Muscle of back (tissue), 11 donors: Measurements from ENCODE around the gene SCAPER. TPM values are rescaled to one million over a fixed set of nuclear protein-coding genes. Genes with fewer than 3 reads are reported as not detected.
"Not testable (repeated sequence)": the region's sequence is repeated elsewhere in the genome, so short reads cannot be mapped to it uniquely, and the experiment has no call there.

Source experiments
- DNase-seq, 3 donors: peaks; one replicate each; pipeline versions ENCODE4 v3.0.0 to v3.0.0-alpha.2; 2013
- polyA plus RNA-seq, 10 donors: library from polyadenylated mRNA; unstranded; fragments of 120-200 nt; gene quantifications; one replicate each; pipeline ENCODE4 v1.2.1, GENCODE V29; 2013; ENCODE audit not compliant: insufficient read length in 10 of 10

The SCAPER gene
- polyA plus RNA-seq, 10 donors: 33.9 to 94.7 (median 53.3) TPM

DNA sequence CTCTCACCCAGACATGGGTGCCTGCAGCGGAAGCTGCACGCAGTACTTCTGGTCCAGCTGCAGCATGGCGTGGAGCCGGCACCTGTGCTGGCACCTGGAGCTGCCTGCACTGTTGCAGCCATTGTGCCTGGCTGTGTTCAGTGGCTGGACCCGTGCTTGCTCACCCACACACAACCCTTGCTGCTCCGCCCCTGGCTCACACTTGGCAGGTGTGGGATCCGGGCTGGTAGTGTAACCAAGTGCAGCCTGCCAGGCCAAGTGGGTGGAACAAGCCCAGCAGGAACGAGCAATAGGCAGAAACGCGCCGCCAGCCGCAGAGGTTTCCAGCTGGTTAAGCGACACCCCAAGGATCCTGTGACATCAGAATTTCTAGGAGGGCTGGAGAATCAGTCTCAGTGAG is 11.2 kb upstream of the SCAPER start:
- no peak for DNase-seq

- DNase-seq: no peak
These were observed 8.6 kb upstream of the SCAPER start for GRCh38 chr15:76913737-76914136.

DNA sequence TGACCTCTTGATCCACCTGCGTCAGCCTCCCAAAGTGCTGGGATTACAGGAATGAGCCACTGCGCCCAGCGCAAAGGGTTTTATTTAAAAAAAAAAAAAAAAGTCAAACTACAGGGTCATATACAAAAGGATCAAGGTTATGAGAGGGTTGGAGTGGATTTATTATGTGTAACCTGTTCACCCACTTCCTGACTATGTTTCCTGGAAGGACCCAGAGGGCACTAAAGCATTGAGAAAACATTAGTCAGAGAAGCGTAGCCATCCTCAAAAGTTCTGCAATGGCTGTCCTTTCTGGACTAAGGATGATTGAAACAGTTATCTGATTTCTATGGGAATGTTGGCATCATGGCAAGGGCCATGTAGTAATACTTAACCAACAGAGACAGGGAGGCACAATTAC is 7.3 kb upstream of the SCAPER start:
- DNase-seq: no peak

DNA sequence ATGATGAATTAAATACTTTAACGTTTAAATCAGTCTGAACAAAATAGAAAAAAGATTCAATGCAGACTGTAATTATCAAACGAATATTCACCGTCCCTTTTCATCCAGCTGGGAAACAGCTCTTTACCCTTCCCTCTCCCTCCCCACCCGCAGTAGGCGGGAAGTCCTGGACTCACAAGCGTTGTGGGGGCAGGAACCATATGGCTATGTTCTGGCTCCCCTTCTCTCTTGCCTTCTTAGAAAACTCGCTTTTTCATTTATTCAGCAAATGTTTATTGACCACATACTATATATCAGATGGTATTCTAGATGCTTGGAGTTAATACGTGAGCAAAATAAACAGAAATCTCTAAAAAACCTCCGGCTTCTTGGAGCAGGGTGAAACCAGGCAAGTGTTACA is 715 bp upstream of the SCAPER start:
- DNase-seq: no peak

DNA sequence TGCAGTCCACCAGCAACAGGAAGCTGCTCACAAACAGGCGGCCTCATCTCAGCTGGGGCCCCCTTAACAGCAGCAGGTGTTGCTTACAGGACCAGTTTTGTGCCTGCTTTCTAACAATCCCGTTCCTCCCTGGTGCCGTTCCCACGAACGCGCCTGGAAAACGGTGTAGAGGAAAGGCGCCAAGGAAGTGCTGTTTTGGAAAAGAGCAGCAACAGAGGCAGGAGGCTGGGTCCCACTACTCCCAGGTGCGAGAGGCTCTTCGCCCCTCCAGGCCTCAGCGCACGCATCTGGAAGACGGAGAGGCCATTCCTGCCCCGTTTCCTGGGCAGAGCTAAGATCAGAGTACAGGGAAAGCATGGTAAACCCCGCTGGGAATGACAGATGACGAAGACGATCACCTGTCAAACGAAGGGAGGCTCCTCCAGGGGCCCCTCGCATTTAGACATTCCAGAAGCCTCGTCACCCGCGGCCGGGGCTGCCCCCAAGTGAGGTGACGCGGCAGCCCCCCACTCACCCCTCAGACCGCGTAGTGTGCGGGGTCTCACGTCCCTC is 603 bp downstream of the SCAPER start:
- DNase-seq: peak in 2 of 3 donors; percentile 43 to 77

GRCh38 chr15:76903251-76903681 is 1.9 kb downstream of the SCAPER start:
- DNase-seq: peak in 1 of 3 donors; percentile 25

- no peak for DNase-seq
These were observed 3.2 kb downstream of the SCAPER start for GRCh38 chr15:76901965-76902364.

DNA sequence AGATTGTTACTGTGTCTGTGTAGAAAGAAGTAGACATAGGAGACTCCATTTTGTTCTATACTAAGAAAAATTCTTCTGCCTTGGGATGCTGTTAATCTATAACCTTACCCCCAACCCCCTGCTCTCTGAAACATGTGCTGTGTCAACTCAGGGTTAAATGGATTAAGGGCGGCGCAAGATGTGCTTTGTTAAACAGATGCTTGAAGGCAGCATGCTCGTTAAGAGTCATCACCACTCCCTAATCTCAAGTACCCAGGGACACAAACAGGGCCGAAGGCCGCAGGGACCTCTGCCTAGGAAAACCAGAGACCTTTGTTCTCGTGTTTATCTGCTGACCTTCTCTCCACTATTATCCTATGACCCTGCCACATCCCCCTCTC is 5.2 kb downstream of the SCAPER start:
- DNase-seq: not testable (repeated sequence)

DNA sequence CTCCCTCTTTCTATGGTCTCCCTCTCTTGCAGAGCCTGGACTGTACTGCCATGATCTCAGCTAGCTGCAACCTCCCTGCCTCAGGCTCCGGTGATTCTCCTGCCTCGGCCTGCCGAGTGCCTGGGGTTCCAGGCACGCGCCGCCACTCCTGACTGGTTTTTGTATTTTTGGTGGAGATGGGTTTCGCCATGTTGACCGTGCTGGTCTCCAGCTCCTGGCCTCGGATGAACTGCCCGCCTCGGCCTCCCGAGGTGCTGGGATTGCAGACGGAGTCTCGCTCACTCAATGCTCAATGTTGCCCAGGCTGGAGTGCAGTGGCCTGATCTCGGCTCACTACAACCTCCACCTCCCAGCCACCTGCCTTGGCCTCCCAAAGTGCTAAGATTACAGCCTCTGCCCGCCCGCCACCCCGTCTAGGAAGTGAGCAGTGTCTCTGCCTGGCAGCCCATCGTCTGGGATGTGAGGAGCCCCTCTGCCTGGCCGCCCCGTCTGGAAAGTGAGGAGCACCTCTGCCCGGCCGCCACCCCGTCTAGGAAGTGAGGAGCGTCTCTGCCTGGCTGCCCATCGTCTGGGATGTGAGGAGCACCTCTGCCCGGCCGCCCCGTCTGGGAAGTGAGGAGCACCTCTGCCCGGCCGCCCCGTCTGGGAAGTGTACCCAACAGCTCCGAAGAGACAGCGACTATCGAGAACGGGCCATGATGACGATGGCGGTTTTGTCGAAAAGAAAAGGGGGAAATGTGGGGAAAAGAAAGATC is 5.8 kb downstream of the SCAPER start:
- DNase-seq: not testable (repeated sequence)

DNA sequence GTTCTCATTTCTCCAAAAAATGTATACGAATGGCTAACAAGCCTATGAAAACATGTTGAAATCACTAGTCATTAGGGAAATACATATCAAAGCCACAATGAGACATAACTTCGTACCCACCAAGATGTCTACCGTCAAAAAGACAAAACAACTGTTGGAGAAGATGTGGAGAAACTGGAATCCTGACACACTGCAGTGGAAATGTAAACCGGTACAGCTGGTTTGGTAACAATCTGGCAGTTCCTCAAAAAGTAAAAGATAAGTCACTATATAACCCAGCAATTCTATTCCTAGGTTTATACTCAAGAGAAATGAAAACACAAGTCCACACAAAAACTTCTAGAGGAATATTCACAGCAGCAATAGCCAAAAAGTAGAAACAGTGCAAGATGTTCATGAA is 7.0 kb downstream of the SCAPER start:
- DNase-seq: no peak

DNA sequence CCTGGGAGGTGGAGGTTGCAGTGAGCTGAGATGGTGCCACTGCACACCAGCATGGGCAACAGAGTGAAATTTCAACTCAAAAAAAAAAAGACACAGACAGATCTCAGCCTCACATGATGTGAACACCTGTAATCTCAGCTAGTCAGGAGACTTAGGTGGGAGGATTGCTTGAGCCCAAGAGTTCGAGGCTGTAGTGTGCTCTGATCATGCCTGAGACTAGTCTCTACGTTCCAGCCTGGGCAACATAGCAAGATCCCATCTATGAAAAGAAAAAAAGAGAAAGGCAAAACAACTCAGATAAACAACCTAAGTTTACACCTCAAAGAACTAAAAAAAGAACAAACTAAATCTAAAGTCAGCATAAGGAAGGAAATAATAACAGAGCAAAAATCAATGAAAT is 11.0 kb downstream of the SCAPER start:
- no peak for DNase-seq

DNA sequence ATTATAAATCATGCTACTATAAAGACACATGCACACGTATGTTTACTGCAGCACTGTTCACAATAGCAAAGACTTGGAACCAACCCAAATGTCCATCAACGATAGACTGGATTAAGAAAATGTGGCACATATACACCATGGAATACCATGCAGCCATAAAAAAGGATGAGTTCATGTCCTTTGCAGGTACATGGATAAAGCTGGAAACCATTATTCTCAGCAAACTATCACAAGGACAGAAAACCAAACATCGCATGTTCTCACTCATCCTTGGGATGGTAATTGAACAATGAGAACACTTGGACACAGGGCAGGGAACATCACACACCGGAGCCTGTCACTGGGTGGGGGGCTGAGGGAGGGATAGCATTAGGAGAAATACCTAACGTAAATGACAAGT is 12.3 kb downstream of the SCAPER start:
- not testable (repeated sequence) for DNase-seq

GRCh38 chr15:76887280-76888141 is 17.6 kb downstream of the SCAPER start:
- not testable (repeated sequence) for DNase-seq

GRCh38 chr15:76885212-76885611 is 19.9 kb downstream of the SCAPER start:
- DNase-seq: no peak

- DNase-seq: no peak
These were observed 29.2 kb downstream of the SCAPER start for GRCh38 chr15:76875911-76876310.

GRCh38 chr15:76873066-76873465 is 32.1 kb downstream of the SCAPER start:
- not testable (repeated sequence) for DNase-seq

DNA sequence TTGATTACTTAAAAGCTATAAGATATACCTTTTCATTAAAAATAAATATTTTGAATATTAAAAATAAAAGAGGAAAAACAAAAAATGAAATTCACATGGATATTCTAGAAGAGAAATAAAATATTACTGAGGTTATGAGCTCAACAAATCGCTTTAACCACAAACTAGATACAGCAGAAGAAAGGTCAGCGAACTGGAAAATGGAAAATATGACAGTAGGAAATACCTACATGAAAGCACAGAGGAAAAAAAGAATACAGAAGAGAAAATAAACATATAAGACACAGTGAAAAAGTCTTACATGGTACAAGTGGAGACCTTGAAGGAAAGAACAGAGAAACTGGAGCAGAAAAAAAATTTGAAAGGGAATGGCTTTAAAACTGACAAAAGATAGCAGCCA is 33.2 kb downstream of the SCAPER start:
- no peak for DNase-seq

GRCh38 chr15:76868740-76869139 is 36.4 kb downstream of the SCAPER start:
- DNase-seq: no peak

- DNase-seq: peak; percentile 17 to 56 (median 18)
These were observed 38.3 kb downstream of the SCAPER start for GRCh38 chr15:76866716-76867321.

DNA sequence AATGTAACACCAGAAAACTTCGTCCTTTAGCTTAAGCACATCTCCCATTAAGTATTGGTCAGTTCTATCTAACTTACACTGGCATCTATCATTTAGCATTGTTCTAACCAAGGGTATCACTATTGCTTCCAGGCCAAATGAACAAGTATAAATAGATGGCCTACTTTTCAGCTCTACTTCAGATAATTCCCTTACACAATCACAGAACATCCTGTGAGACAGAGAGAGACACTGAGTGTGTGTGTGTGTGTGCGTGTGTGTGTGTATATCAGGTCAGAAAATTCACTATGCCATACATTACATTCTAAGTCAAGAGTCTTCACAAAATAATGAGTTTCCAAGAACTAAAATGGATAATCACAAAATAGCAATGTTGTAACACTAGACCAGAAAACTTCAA is 39.1 kb downstream of the SCAPER start:
- no peak for DNase-seq

GRCh38 chr15:76865548-76865991 is 39.6 kb downstream of the SCAPER start:
- no peak for DNase-seq

DNA sequence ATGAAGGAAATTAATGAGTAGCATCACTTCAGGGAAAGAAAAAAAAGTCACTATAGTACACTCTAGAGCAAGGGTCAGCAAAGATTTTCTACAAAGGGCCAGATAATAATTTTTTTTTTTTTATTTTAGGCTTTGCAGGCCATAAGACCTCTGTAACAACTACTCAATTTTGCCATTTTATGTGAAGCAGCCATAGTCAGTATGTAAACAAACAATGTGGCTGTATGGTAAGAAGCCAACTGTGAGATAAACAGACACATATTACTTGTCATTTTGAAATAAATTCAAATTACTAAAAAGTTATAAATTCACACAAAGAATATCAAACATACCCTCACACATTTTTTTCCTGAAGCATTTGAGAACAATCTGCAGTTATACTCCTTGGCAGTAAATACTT is 40.6 kb downstream of the SCAPER start:
- DNase-seq: no peak
